Tibial nerve (tissue), 4 donors: Measurements from ENCODE around the gene ETNK1.
A peak's percentile ranks its signal among the peaks of the same experiment; 100 is the strongest.

ENCODE experiments used
- EP300 ChIP-seq, 2 donors: sonication (generic); formaldehyde crosslinking; IDR thresholded peaks; one replicate each; pipeline ENCODE4 v1.6.1; 2017; ENCODE audit warnings: antibody characterized with exemption in 2 of 2, mild to moderate bottlenecking in 1 of 2
- POLR2A ChIP-seq, 2 donors: fragments of 450-650 bp; IDR thresholded peaks; one replicate each; pipeline ENCODE4 v1.6.1; 2017; ENCODE audit warnings: antibody characterized with exemption in 2 of 2, mild to moderate bottlenecking in 2 of 2, moderate library complexity in 2 of 2
- TF ChIP-seq, protein P1 (sequence below), 5 experiments: fragments of 200-600 bp in 3 of 5; fragments of 450-650 bp in 2 of 5; sonication (generic) in 3 of 5; IDR thresholded peaks; one replicate each; pipeline ENCODE4 v1.5.1; 2016 to 2019; ENCODE audit warnings: antibody characterized with exemption in 5 of 5, mild to moderate bottlenecking in 3 of 5, moderate library complexity in 2 of 5

DNA sequence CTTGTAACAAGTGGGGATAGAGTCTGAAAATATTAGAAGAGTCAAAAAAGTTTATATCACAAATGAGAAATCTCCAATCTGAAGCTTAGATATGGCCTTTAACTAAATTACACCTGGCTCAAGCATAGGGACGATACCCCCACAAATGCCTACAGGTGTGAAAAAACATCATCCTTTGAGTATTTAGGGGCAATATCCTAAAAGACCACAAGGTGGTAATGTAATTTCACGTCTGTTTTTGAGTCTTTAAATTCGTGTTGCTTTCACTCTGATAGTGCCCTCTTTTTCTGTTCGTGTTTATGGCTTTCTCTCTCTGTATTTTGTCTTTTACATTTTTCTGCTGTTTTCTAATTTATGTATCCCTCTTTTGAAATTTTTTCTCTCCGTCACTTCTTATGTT, 84.3 kb downstream of the ETNK1 start:
- no peak for TF ChIP-seq POLR2A (IDR thresholded peaks at IDR 0.05)
- TF ChIP-seq, protein P1, sequence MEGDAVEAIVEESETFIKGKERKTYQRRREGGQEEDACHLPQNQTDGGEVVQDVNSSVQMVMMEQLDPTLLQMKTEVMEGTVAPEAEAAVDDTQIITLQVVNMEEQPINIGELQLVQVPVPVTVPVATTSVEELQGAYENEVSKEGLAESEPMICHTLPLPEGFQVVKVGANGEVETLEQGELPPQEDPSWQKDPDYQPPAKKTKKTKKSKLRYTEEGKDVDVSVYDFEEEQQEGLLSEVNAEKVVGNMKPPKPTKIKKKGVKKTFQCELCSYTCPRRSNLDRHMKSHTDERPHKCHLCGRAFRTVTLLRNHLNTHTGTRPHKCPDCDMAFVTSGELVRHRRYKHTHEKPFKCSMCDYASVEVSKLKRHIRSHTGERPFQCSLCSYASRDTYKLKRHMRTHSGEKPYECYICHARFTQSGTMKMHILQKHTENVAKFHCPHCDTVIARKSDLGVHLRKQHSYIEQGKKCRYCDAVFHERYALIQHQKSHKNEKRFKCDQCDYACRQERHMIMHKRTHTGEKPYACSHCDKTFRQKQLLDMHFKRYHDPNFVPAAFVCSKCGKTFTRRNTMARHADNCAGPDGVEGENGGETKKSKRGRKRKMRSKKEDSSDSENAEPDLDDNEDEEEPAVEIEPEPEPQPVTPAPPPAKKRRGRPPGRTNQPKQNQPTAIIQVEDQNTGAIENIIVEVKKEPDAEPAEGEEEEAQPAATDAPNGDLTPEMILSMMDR (IDR thresholded peaks at IDR 0.05), result peak in 4 of 5 experiments; percentile 6 to 60 (median 44)
- no peak for TF ChIP-seq EP300 (IDR thresholded peaks at IDR 0.05)
